GM18868 (cell line): ENCODE measurements around the gene ZNF683.
"Not testable (repeated sequence)": the region's sequence is repeated elsewhere in the genome, so short reads cannot be mapped to it uniquely, and the experiment has no call there.

ENCODE experiments used
- ATAC-seq: cut with Tn5 transposase; IDR thresholded peaks from one replicate; pipeline ENCODE4 v1.9.1; 2021; ENCODE audit warnings: mild to moderate bottlenecking, moderate library complexity; ENCODE audit not compliant: unreplicated experiment

Gene ZNF683

DNA sequence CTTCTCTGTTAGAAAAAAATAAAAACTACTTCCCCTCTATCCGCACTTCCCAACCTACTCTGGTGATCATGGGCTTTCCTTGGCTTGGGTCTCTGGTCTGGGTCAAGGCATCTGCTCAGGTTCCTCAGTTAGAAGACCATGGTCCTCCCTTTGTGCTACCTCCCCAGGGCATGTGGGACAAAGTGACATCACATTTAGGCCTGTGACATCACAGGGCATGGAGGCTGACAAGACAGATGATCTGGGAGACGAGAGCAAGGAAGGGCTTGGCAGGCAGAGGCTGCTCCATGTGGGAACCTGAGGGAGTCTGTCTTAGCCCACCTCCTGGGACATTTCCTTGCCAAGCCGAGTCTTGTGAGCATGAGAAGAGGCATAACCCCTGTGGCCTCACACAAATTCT is at the start of gene ZNF683:
Gene ZNF683 (minus strand): TSS at position 140 of the 400 bp plus-strand sequence. CDS start 4,179 bp downstream, outside the sequence.
- ATAC-seq: not testable (repeated sequence)

DNA sequence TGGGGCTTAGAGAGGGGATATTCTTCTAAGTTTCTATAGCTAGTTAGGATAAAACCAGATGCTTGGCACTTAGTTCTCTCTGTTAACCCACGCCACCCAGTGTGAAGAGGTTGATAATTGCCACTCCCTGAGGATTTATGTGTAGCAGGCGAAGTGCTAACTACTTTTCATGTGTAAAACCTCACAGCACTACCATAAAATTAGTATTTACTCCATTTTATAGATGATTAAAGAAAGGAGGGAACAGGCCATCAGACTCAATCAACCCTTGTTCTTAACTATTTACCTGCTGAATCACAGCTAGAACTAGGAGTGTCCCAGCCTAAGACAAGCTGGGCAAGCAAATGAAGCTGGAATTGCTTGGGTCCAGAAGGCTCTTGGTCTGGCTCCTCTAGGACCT is 46.9 kb upstream of the ZNF683 start:
- no peak for ATAC-seq

DNA sequence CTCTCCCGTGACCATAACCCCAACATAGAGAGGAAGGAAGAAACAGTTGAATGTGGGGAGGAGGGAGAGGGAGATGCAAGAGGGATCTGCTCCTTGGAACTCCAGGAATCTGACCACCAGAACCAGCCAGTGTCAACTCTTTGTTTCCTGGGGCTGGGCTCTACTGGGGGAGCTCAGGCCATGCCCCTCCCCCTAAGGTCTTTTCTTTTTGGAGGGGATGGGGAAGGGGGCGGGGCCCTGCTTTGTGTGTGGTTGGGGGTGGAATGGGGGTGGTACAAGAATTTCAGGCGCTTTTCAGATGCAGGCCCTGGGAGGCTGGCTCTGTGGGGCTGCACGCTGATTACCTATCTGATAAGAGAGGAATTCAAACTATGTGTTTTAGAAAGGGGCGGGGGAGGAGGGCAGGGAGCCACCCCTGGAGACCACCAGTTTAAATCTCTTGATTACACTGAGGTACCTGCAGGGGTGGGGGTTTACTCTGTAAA is 46.4 kb upstream of the ZNF683 start:
- ATAC-seq: no peak

DNA sequence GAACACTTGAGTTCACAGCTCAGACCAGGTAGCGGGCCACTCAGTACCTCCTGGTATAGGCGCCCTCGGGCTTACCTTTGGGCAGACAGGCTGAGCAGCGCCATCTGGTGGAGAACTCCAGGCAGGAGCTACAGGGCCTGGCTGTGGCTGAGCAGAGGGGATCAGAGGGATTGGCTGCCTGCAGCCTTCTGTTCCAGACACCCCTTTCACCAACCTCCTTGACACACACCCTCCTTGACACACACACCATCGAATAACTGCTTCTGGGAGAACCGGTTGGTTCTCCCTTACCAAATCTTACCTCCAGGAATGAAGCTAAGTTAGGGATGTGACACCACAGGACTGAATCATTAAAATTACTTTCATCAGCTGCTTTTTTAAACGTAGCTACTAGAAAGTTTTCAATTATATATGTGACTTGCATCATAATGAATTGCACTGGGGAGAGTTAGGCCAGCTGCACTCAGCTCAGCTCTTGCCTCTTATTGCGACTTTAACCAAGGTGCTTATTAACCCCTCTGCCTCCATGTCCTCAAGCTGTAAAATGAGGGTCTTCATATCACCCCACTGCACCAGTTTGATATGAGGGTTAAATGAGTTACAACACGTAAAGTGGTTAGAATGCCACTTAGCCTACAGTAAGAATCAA is 44.7 kb upstream of the ZNF683 start:
- ATAC-seq: no peak

DNA sequence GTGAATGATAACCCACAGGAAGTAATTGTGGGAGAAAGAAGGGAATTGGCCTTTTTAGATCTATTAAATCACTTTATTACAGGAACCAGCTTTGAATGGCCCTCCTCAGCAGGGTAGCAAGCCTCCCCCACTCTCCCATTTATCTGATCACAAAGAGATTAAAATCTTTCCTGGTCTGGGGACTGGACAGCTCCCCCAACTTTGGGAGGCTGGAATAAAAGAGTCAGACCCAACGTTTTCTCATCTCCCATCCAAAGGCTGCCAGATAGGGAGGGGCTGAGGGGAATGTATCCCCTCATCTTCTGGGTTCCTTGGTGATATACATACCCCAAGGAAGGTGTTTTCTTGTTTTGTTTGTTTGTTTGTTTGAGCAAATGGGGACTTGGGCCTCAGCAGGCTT is 40.5 kb upstream of the ZNF683 start:
- ATAC-seq: no peak

DNA sequence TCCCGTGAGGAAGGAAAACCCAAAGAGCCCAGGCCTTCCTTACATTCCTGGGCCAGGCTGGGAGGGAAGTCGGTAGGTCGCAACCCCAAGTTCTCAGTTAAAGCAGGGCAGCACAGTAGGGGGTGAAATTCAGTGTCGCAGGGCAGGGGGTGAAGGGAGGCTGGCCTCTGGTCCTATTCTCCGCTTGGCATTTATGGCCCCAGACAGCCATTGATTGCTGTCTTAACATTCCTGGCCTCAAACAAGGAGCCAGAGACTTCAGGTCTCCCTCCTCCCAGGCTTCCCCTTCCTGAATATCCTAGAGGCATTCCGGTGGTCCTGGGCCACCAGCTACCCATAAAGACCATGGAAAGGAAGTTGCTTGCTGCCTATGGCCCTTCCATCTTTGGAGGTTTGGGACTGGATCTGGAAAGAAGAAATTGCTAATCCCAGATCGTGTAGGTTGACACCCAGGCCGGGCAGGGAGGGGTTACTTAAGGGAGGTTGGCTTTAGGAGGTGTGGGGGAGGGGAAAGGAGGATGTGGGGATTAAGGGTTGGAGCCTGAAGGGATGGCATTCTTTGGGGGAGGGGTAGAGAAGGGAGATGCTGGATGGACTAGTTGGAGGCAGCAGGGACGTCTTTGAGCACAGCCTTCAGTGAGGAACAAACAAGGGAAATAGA is 39.8 kb upstream of the ZNF683 start:
- no peak for ATAC-seq

DNA sequence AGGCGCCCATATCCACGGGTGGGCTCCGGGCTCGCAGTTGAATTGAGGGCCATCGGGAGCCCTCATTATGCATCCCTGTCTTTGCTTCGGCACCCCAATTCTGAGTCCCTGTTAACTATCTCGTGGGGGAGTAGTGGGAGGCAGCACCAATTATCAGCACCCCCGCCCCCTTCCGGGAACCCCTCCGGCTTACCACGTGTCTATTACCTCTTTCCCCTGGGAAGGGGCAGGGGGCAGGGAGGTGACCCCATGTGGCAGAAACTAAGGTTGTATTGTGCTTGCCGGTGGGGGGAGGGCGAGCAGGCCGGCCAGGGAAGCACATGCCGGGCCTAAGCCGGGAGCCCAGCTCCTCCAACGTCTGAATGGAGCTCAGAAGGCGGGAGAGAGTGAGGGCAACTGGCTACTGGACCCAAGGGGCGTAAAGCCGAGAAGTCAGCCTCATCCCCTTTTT is 39.1 kb upstream of the ZNF683 start:
- no peak for ATAC-seq

DNA sequence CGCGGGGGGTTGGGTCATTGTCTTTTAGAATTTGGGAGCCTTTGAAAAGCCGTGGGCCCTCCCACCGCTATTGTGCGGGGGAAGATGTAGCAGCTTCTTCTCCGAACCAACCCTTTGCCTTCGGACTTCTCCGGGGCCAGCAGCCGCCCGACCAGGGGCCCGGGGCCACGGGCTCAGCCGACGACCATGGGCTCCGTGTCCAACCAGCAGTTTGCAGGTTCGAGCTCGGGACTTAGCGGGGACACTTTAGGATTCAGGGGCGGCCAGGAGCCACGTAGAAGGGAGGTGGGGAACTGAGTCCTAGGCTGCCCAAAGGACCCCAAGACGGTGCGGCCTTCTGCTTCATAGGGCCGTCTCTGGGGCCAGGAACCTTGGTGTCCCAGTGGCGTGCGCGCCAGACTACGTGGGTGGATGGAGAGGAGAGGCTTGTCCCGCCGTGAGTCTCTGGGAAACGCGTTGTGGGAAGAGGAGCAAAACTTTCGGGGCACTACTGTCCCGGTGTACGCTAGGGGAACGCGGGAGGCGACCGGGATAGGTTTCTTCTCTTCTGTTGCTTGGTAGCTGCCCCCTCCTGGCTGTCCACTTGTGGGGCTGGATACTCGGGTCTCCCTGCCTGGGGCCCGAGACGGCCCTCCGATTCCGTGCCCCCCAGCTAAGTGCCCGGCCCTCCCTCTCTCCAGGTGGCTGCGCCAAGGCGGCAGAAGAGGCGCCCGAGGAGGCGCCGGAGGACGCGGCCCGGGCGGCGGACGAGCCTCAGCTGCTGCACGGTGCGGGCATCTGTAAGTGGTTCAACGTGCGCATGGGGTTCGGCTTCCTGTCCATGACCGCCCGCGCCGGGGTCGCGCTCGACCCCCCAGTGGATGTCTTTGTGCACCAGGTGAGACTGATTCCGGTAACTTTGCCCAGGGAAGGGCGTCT is 38.4 kb upstream of the ZNF683 start, which contains the start of gene LIN28A:
Gene LIN28A (plus strand): TSS at position 112 of the 918 bp plus-strand sequence. CDS start 75 bp downstream, at position 187.
- ATAC-seq: no peak

DNA sequence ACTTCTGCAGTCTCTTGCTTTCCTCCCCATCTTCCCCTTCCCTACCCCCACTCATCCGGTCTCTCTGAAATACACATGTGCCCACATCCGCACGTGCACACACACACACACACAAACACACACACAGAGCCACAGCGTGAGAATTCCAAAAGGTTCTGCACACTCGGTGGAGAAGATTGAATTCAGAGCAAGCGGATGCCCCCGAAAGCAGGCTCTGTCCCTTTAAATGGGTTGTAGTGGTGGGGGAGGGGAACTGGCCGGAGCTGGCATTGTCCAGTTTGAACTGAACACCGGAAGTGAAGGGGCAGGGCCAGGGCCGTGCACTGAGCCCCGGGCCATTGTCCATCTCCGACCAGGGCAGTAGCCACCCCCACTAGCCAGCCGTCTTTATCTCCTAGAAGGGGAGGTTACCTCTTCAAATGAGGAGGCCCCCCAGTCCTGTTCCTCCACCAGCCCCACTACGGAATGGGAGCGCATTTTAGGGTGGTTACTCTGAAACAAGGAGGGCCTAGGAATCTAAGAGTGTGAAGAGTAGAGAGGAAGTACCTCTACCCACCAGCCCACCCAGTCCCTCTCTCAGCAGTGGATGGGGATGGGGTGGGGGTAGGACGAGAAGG is 36.7 kb upstream of the ZNF683 start:
- no peak for ATAC-seq

DNA sequence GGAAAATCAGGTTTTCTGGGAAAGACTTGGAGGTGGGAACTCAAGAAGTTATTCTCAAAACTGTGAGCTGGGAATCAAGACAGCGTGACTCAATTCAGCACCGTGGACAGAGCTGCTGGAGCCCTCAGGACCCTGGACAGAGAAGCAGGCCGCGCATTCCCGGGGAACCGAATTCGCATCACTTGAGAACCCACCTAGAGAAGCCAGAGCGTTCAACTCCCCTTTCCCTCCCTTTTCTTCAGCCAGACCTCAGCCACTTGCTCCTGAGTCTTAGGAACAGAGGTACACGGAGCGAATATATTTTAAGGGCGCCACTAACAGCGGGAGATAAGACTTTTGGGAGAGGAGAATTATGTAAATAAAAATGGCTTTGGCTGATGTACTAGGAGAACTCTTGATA is 36.1 kb upstream of the ZNF683 start:
- no peak for ATAC-seq

DNA sequence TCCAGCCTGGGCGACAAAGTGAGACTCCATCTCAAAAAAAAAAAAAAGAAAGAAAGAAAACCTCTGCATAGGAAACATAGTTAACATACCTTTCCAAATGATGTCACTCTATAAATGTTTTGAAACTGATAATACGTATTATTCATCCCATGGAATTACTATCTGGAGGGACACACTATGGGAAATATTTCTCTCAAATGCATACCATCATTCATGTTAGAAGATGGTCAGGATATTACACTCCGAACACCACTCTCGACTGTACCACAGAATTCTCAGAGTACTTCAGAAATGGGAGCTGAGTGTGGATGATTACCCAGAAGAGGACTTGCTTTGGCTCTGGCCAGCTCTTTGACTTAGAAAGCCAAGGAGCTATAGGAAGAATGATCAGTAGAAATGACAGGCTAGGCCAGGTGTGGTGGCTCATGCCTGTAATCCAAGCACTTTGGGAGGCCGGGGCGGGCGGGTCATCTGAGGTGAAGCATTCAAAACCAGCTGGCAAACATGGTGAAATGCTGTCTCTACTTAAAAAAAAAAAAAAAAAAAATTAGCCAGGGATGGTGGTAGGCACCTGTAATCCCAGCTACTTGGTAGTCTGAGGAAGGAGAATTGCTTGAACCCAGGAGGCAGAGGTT is 32.8 kb upstream of the ZNF683 start:
- no peak for ATAC-seq

DNA sequence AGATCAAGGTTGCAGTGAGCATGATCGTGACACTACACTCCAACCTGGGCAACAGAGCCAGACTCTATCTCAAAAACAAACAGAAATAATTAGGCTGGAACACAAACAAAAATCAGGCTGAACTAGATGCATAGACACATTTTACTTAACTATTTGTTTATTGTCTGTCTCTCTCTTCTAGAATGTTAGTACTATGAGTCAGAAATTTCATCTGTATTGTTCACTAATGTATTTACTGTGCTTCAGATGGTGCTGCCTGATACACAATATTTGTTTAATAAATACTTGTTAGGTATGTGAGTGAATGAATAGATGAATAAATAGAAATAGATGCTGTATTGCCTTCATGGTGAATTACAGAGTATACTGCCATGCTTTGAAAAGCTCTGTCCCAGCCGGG is 32.1 kb upstream of the ZNF683 start:
- ATAC-seq: no peak

DNA sequence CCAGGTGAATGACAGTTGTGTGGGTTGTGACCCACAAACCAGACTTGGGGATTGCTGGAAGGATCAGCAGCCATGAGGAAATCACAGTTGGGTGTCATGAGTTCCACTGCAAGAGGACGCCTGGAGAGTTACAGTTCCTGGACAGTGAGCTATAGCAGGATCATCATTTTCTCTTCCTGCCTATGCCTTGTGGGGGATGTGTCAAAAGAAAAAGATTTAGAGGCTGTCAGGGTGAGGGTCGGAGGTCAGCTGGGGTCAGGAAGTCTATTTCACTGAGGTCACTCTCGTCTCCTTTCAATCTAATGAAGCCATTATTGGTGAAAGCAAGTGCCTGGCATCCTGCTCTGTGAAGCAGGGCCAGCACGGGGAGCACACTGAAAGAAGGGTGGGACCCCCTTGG is 31.1 kb upstream of the ZNF683 start:
- ATAC-seq: no peak

DNA sequence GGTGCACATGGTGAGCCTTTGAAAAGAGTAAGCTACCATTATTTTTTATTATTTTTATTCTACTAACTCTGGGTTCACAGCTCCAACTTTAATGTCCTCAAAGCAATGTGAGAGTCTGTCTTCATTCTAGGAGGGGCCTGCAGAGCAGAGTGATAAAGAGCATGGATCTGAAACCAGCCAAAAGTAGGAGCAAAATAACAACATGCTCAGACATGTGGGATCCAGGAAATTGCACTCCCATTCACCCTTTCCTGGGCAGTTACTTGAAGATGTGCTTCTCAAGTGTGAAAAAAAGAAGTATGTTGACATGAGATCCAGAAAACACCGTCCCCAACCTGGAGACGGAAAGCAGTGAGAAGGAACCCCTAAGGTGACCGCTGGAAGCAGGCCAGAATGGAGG is 29.3 kb upstream of the ZNF683 start:
- ATAC-seq: no peak

DNA sequence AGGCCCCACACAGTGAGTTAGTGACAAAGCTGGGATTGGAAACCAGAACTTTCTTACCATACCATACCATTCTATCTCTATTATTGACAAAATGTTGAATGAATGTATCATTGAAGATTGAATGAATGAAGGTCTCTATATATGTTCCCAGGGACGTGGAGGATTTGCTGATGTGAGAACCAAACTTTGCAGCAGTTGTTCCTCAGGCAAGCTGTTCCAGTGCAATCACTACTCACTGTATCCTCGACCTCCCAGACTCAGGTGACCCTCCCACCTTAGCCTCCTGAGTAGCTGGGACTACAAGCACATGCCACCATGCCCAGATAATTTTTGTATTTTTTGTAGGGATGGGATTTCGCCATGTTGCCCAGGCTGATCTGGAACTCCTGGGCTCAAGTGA is 26.5 kb upstream of the ZNF683 start:
- ATAC-seq: no peak

DNA sequence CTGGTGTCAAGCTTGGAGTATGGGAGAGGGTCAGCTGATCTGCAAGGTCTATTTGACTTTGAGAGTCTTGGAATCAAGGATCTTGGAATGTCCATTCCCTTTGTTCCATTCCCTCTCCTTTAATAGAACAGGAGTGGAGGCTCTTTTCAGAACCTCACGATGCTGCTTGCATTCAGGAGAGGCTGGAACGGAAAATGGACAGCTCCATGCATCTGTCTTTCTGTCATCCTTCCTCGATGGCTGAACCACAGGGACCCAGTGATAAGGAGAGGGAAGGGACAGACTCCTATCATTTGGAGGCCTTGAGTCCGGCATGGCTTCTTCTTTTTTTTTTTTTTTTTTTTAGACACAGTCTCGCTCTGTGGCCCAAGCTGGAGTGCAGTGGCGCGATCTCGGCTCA is 23.2 kb upstream of the ZNF683 start:
- no peak for ATAC-seq

DNA sequence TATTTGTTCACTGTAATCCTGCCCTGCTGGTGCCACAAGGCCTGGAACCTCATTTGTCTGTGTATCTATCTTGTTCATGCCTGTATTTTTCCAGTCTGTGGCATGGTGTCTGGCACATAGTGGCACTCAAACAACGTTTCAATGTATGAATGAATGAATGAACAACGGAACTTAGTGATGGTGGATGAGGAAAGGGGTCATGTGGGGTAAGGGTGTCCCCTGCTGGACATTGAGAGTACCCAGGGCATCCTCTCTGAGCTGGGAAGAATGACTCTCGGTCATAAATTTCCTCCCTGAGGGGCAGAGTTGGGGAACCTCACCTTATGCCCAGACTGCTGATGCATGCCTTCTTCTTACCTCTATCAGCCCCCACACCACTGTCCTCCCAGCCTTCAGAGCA is 18.9 kb upstream of the ZNF683 start:
- no peak for ATAC-seq

DNA sequence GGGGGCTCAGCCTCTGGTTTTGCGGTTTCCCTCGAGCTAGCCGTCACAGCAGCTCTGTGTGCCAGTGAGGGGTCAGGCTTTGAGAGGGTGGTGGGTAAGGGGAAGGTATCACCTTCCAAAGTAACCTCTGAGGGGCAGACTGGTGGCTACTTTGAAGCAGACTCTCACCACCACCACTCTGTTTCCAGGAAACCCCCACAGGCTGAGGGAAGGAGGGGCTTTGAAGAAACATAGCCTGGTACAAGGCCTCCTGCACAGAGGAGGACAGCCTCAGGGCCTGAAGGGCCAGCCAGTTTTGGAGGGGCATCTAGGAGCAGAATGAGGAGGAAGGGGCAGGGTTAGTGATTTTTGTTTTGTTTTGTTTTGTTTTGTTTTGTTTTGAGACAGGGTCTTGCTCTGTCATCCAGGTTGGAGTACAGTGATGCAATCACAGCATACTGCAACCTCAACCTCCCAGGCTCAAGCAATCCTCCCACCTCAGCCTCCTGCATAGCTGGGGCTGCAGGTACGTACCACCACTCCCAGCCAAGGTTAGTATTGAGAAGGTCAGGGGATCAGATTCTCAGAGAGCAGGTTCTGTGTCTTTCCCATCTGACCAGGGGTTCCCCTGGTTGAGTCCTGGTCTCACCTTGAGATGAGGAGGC is 17.2 kb upstream of the ZNF683 start:
- ATAC-seq: no peak

DNA sequence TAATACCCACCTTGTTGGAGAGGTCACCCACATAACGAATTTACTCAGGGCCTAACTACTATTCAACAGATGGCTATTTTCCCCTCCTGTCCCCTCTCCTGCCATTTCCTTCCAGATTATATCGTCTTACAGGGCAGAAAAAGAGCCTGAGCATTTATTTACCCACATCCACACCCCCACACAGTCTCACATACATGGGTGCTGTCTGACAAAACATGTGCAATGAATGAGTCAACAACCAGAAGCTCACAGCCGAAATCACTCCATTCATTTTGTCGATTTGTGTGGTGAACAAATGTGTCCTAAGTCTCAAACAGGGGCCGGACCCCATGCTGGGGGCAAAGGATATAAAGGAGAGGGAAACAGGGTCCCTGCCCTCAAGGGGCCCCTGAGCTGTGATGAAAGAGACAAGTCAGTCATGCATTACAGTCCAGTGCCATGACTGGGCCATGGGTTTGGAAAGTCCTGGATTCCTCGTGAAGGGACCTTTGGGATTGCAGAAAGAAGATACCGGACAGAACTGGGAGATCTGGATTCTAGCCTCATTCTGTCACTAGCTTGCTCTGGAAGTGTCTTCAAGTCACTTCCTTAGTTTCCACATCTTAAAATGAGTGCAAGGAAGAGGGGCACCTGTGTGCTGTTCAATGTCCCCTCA is 16.4 kb upstream of the ZNF683 start:
- ATAC-seq: no peak
